ENCODE measurements around the gene DPP8.
"Not testable (repeated sequence)": the region's sequence is repeated elsewhere in the genome, so short reads cannot be mapped to it uniquely, and the experiment has no call there.

The DPP8 gene

GRCh38 chr15:65399001-65399706 is 118.3 kb downstream of the DPP8 start:
- H3K36me3 Mint-ChIP-seq: no peaks in the 10 kb centered on the region
- CTCF ChIA-PET: interaction anchor here (1.1 to 3.6 kb wide), 5 partner anchors 14 to 808 kb away, joined by 3 to 40 read pairs (median 4); no protein-coding TSS in a partner anchor
- peaks cover 89% of the 10 kb centered on the region for H3K27me3 Mint-ChIP-seq
- peaks cover 6% of the 10 kb centered on the region for H3K4me1 Mint-ChIP-seq
- no peak overlapping the region for H3K4me3 Mint-ChIP-seq
- no peak overlapping the region for H3K27ac Mint-ChIP-seq
- no peaks in the 10 kb centered on the region for H3K9me3 Mint-ChIP-seq
- no peak for DNase-seq

GRCh38 chr15:65398486-65398885 is 119.0 kb downstream of the DPP8 start:
- DNase-seq, H3K9me3 Mint-ChIP-seq, H3K27ac Mint-ChIP-seq, H3K4me3 Mint-ChIP-seq, H3K36me3 Mint-ChIP-seq, H3K4me1 Mint-ChIP-seq: not testable (repeated sequence)
- CTCF ChIA-PET: interaction anchor here (2.1 to 3.6 kb wide), 2 partner anchors 13 to 78 kb away, joined by 10 to 40 read pairs; no protein-coding TSS in a partner anchor
- H3K27me3 Mint-ChIP-seq: peaks cover 89% of the 10 kb centered on the region

- Mint-ChIP-seq H3K27me3 (peaks cover 95% of the 10 kb centered on the region), H3K9me3 (no peaks in the 10 kb centered on the region), H3K36me3 (no peaks in the 10 kb centered on the region), H3K27ac (no peak overlapping the region), H3K4me3 (no peak overlapping the region), H3K4me1 (peaks cover 6% of the 10 kb centered on the region)
- CTCF ChIA-PET: interaction anchor here (1.0 kb wide), 2 partner anchors 11 to 12 kb away, joined by 3 read pairs; no protein-coding TSS in a partner anchor
- DNase-seq: no peak
Observed at GRCh38 chr15:65396965-65397317, 120.5 kb downstream of the DPP8 start.

GRCh38 chr15:65396283-65396964 is 121.1 kb downstream of the DPP8 start:
- DNase-seq: no peak
- Mint-ChIP-seq H3K27me3 (peaks cover 95% of the 10 kb centered on the region), H3K4me3 (no peak overlapping the region), H3K27ac (no peak overlapping the region), H3K36me3 (no peaks in the 10 kb centered on the region), H3K9me3 (no peaks in the 10 kb centered on the region), H3K4me1 (peaks cover 6% of the 10 kb centered on the region)
- CTCF ChIA-PET: interaction anchor here (1.0 kb wide), 2 partner anchors 10 to 11 kb away, joined by 3 read pairs; no protein-coding TSS in a partner anchor

- H3K27ac Mint-ChIP-seq: no peak overlapping the region
- peaks cover 6% of the 10 kb centered on the region for H3K4me1 Mint-ChIP-seq
- DNase-seq: no peak
- no peaks in the 10 kb centered on the region for H3K36me3 Mint-ChIP-seq
- CTCF ChIA-PET: no interaction called here
- H3K4me3 Mint-ChIP-seq: no peak overlapping the region
- no peaks in the 10 kb centered on the region for H3K9me3 Mint-ChIP-seq
- H3K27me3 Mint-ChIP-seq: peaks cover 91% of the 10 kb centered on the region
Observed at GRCh38 chr15:65395567-65396202, 121.8 kb downstream of the DPP8 start.

GRCh38 chr15:65394936-65395335 is 122.6 kb downstream of the DPP8 start:
- CTCF ChIA-PET: no interaction called here
- peaks cover 88% of the 10 kb centered on the region for H3K27me3 Mint-ChIP-seq

GRCh38 chr15:65394280-65394789 is 123.2 kb downstream of the DPP8 start:
- Mint-ChIP-seq H3K4me3 (no peak overlapping the region), H3K36me3 (no peaks in the 10 kb centered on the region), H3K27me3 (peaks cover 88% of the 10 kb centered on the region), H3K9me3 (no peaks in the 10 kb centered on the region), H3K27ac (no peak overlapping the region), H3K4me1 (peaks cover 6% of the 10 kb centered on the region)
- CTCF ChIA-PET: no interaction called here
- no peak for DNase-seq

More at GRCh38 chr15:65394936-65395335, 122.6 kb downstream of the DPP8 start:
- Mint-ChIP-seq H3K4me3 (no peak overlapping the region), H3K27ac (no peak overlapping the region), H3K9me3 (no peaks in the 10 kb centered on the region), H3K4me1 (peaks cover 6% of the 10 kb centered on the region), H3K36me3 (no peaks in the 10 kb centered on the region)
- DNase-seq: no peak

- H3K36me3 Mint-ChIP-seq: no peaks in the 10 kb centered on the region
- no peak for DNase-seq
- no peaks in the 10 kb centered on the region for H3K9me3 Mint-ChIP-seq
- peaks cover 6% of the 10 kb centered on the region for H3K4me1 Mint-ChIP-seq
- no peak overlapping the region for H3K27ac Mint-ChIP-seq
- peaks cover 88% of the 10 kb centered on the region for H3K27me3 Mint-ChIP-seq
- no peak overlapping the region for H3K4me3 Mint-ChIP-seq
- CTCF ChIA-PET: interaction anchor here (1.0 kb wide), 1 partner anchor 8 kb away, joined by 3 read pairs; no protein-coding TSS in a partner anchor
Observed at GRCh38 chr15:65393557-65393956, 123.9 kb downstream of the DPP8 start.

- no peaks in the 10 kb centered on the region for H3K9me3 Mint-ChIP-seq
- H3K36me3 Mint-ChIP-seq: no peaks in the 10 kb centered on the region
- peaks cover 88% of the 10 kb centered on the region for H3K27me3 Mint-ChIP-seq
Observed at GRCh38 chr15:65393091-65393490, 124.4 kb downstream of the DPP8 start.

More at GRCh38 chr15:65393091-65393490, 124.4 kb downstream of the DPP8 start:
- no peak overlapping the region for H3K4me3 Mint-ChIP-seq
- no peak for DNase-seq
- peaks cover 6% of the 10 kb centered on the region for H3K4me1 Mint-ChIP-seq
- CTCF ChIA-PET: interaction anchor here (1.0 kb wide), 1 partner anchor 8 kb away, joined by 3 read pairs; no protein-coding TSS in a partner anchor
- H3K27ac Mint-ChIP-seq: no peak overlapping the region

All from activated naive CD4-positive, alpha-beta T cell treated with anti-CD3 and anti-CD28 coated beads, Interleukin-2, amount 10 ng/mL, durations not matched to agents 7 days and 5 days (primary cell).